DOHH2 (cell line): ENCODE results near the gene TMSB10.
"Not testable (repeated sequence)": the region's sequence is repeated elsewhere in the genome, so short reads cannot be mapped to it uniquely, and the experiment has no call there.

Source experiments
- H3F3A ChIP-seq: fragments of 200-600 bp; sonication (generic), shearing (Covaris generic); 2 replicates; pipeline ENCODE4 v1.6.0; 2016; ENCODE audit warnings: antibody characterized with exemption, mild to moderate bottlenecking; ENCODE audit not compliant: control insufficient read depth, insufficient read depth
- H3K27ac ChIP-seq: fragments of 200-600 bp; sonication (generic); 2 replicates; pipeline ENCODE4 v1.5.1; 2014; ENCODE audit warnings: low read depth, mild to moderate bottlenecking, low read length, moderate library complexity
- H3K27me3 ChIP-seq: fragments of 200-600 bp; sonication (generic); 2 replicates; pipeline ENCODE4 v1.6.1; 2014; ENCODE audit warnings: mild to moderate bottlenecking, low read length, mixed read lengths; ENCODE audit not compliant: control insufficient read depth
- H3K36me3 ChIP-seq: fragments of 200-600 bp; sonication (generic); 2 replicates; pipeline ENCODE4 v1.6.1; 2014; ENCODE audit warnings: mild to moderate bottlenecking, low read length, moderate library complexity, mixed read lengths; ENCODE audit not compliant: control insufficient read depth
- H3K4me1 ChIP-seq: fragments of 200-600 bp; sonication (generic); 2 replicates; pipeline ENCODE4 v1.6.1; 2014; ENCODE audit warnings: mild to moderate bottlenecking, low read length, mixed read lengths; ENCODE audit not compliant: control insufficient read depth
- H3K4me2 ChIP-seq: fragments of 200-600 bp; sonication (generic); 2 replicates; pipeline ENCODE4 v1.6.0; 2014; ENCODE audit warnings: mild to moderate bottlenecking, low read length, moderate library complexity
- H3K4me3 ChIP-seq: fragments of 200-600 bp; sonication (generic); 2 replicates; pipeline ENCODE4 v1.5.1; 2014; ENCODE audit warnings: mild to moderate bottlenecking, low read length, mixed read lengths
- H3K79me2 ChIP-seq: fragments of 200-600 bp; sonication (generic); 2 replicates; pipeline ENCODE4 v1.6.1; 2014; ENCODE audit warnings: mild to moderate bottlenecking, low read length, mixed read lengths; ENCODE audit not compliant: control insufficient read depth
- H3K9me2 ChIP-seq: fragments of 200-600 bp; sonication (generic); replicated peaks from 2 replicates; pipeline ENCODE4 v1.6.1; 2014; ENCODE audit warnings: mild to moderate bottlenecking, low read length, mixed read lengths; ENCODE audit not compliant: control insufficient read depth
- H3K9me3 ChIP-seq: fragments of 200-600 bp; sonication (generic); 2 replicates; pipeline ENCODE4 v1.6.1; 2014; ENCODE audit warnings: antibody characterized with exemption, low read length, mixed read lengths; ENCODE audit not compliant: control insufficient read depth, insufficient read depth
- H4K20me1 ChIP-seq: fragments of 200-600 bp; sonication (generic); 2 replicates; pipeline ENCODE4 v1.6.0; 2014; ENCODE audit warnings: low read depth, mild to moderate bottlenecking, antibody characterized with exemption, low read length, moderate library complexity; ENCODE audit not compliant: control insufficient read depth, insufficient read depth
- CTCF ChIP-seq: fragments of 200-600 bp; sonication (generic); IDR thresholded peaks from one replicate; pipeline ENCODE4 v1.5.1; 2014; ENCODE audit warnings: antibody characterized with exemption, mild to moderate bottlenecking, low read depth, low read length; ENCODE audit not compliant: poor library complexity, severe bottlenecking
- EZH2phosphoT487 ChIP-seq: fragments of 200-600 bp; sonication (generic); IDR thresholded peaks from 2 replicates; pipeline ENCODE4 v1.6.1; 2017; ENCODE audit warnings: borderline replicate concordance, mild to moderate bottlenecking, antibody characterized with exemption, low read length, moderate library complexity, mixed read lengths

Gene TMSB10

GRCh38 chr2:84942166-84942565 lies 36.7 kb downstream of the TMSB10 start:
- Histone ChIP-seq H3K9me2 (no peaks in the 10 kb centered on the region), H3K79me2 (no peaks in the 10 kb centered on the region), H4K20me1 (no peaks in the 10 kb centered on the region), H3K27ac (no peak overlapping the region), H3K36me3 (no peaks in the 10 kb centered on the region), H3K4me3 (no peak overlapping the region), H3K27me3 (no peaks in the 10 kb centered on the region), H3K4me2 (no peak overlapping the region), H3K4me1 (peaks cover 59% of the 10 kb centered on the region), H3F3A (peaks cover 12% of the 10 kb centered on the region), H3K9me3 (no peaks in the 10 kb centered on the region)
- TF ChIP-seq EZH2phosphoT487 (no peak), CTCF (no peak)

GRCh38 chr2:84942964-84943421 lies 37.5 kb downstream of the TMSB10 start:
- H4K20me1 ChIP-seq = no peaks in the 10 kb centered on the region
- H3F3A ChIP-seq = peaks cover 12% of the 10 kb centered on the region
- TF ChIP-seq EZH2phosphoT487 (no peak), CTCF (no peak)
- no peaks in the 10 kb centered on the region for H3K9me3 ChIP-seq
- H3K79me2 ChIP-seq = no peaks in the 10 kb centered on the region
- H3K4me3 ChIP-seq = no peak overlapping the region
- no peaks in the 10 kb centered on the region for H3K36me3 ChIP-seq
- H3K4me1 ChIP-seq = peaks cover 59% of the 10 kb centered on the region
- no peak overlapping the region for H3K27ac ChIP-seq
- H3K27me3 ChIP-seq = no peaks in the 10 kb centered on the region
- H3K4me2 ChIP-seq = peak overlapping the region; percentile 18; the same call in 1 of the 2 replicates
- H3K9me2 ChIP-seq = no peaks in the 10 kb centered on the region

GRCh38 chr2:84944295-84944909 lies 38.9 kb downstream of the TMSB10 start:
- Histone ChIP-seq H4K20me1 (no peaks in the 10 kb centered on the region), H3K4me3 (no peak overlapping the region), H3F3A (peaks cover 12% of the 10 kb centered on the region), H3K27ac (no peak overlapping the region), H3K79me2 (no peaks in the 10 kb centered on the region), H3K4me2 (no peak overlapping the region), H3K9me2 (no peaks in the 10 kb centered on the region), H3K36me3 (no peaks in the 10 kb centered on the region), H3K27me3 (no peaks in the 10 kb centered on the region), H3K9me3 (no peaks in the 10 kb centered on the region), H3K4me1 (peaks cover 47% of the 10 kb centered on the region)
- TF ChIP-seq CTCF (no peak), EZH2phosphoT487 (no peak)

GRCh38 chr2:84945838-84946203 lies 40.4 kb downstream of the TMSB10 start:
- H3K4me3 ChIP-seq = peak overlapping the region; percentile 49; the same call in 1 of the 2 replicates
- not testable (repeated sequence) for H3K27me3 ChIP-seq, H4K20me1 ChIP-seq, H3K9me3 ChIP-seq, H3F3A ChIP-seq, H3K79me2 ChIP-seq, H3K36me3 ChIP-seq, H3K27ac ChIP-seq, H3K9me2 ChIP-seq
- peaks cover 35% of the 10 kb centered on the region for H3K4me1 ChIP-seq
- H3K4me2 ChIP-seq = peak overlapping the region; percentile 74
